Psoas muscle (tissue), 8 donors: ENCODE data around the gene AKAP6. TPM values are rescaled to one million over a fixed set of nuclear protein-coding genes. Genes with fewer than 3 reads are reported as not detected.

Experiments used
- ATAC-seq, 4 donors: fragments of 200-7000 bp; cut with Tn5 transposase; one replicate each; pipeline ENCODE4 v1.9.1; 2020; ENCODE audit warnings: moderate library complexity in 3 of 4, mild to moderate bottlenecking in 2 of 4
- DNase-seq, 2 donors: peaks; one replicate each; pipeline ENCODE4 v3.0.0-alpha.2; 2020
- H3K27ac ChIP-seq: fragments of 200-600 bp; one replicate; pipeline ENCODE4 v1.8.0; 2022
- H3K27me3 ChIP-seq, 3 donors: fragments of 200-600 bp in 1 of 3; one replicate each; pipeline versions ENCODE4 v1.6.1 to v1.8.0; 2013 to 2022; ENCODE audit warnings: low read length in 2 of 3, mild to moderate bottlenecking in 2 of 3, moderate library complexity in 1 of 3; ENCODE audit not compliant: insufficient read depth in 3 of 3
- H3K36me3 ChIP-seq, 2 donors: fragments of 200-600 bp in 1 of 2; one replicate each; pipeline versions ENCODE4 v1.6.1 to v1.8.0; 2013 to 2022; ENCODE audit warnings: low read depth in 1 of 2, mild to moderate bottlenecking in 1 of 2, moderate library complexity in 1 of 2; ENCODE audit not compliant: insufficient read depth in 1 of 2
- H3K4me1 ChIP-seq: fragments of 200-600 bp; one replicate; pipeline ENCODE4 v1.8.0; 2022
- H3K4me3 ChIP-seq: fragments of 200-600 bp; one replicate; pipeline ENCODE4 v1.8.0; 2022; ENCODE audit warnings: mild to moderate bottlenecking
- H3K9me3 ChIP-seq: fragments of 200-600 bp; one replicate; pipeline ENCODE4 v1.8.0; 2022
- CTCF ChIP-seq: fragments of 200-600 bp; IDR thresholded peaks from one replicate; pipeline ENCODE4 v1.8.0; 2022; ENCODE audit warnings: antibody characterized with exemption
- WGBS, 3 donors: extraction: QIAGEN DNeasy Blood & Tissue Kit; methylation state at CpG; one replicate each; pipeline versions ENCODE4 v1.1.6 to v1.1.7; 2013; 5-methylcytosine and 5-hydroxymethylcytosine counted together
- intact Hi-C, 2 donors: fragments of 100-400 bp; cut with DNase I; formaldehyde crosslinking; loops; one replicate each; pipeline versions ENCODE4 v1.11.0 to v1.14.2; 2022
- polyA plus RNA-seq, 3 donors: library from polyadenylated mRNA; stranded (reverse); fragments of 200-250 nt; gene quantifications; one replicate each; pipeline ENCODE4 v1.2.3, GENCODE V29; 2013
- total RNA-seq, 4 donors: library from RNA; stranded (reverse); fragmentation: NEBNext Ultra II Directional in 2 of 4; extraction: Animal tissue kit (Norgen Biotek cat#: 25700) in 2 of 4; gene quantifications; one replicate each; pipeline versions ENCODE4 v1.2.1 to v1.2.4, GENCODE V29; 2021 to 2023
- donor health status: healthy with polysubstance abuse.
- donor health status: DM: no; HTN: no; CAD: no; lungs with moderate emphysema.
- donor health status: Bipolar disorder and iron deficiency.
- donor health status: healthy.
- donor health status: DM: yes; HTN: yes; CAD: no.
- donor health status: DM: no; HTN: no; CAD: no.
- donor health status: DM: no; HTN: no; CAD: no.
- donor health status: DM: yes; HTN: yes; CAD: no.

AKAP6 gene
- total and polyA plus RNA-seq, 7 donors = 9.1 to 173 (median 113) TPM

- Histone ChIP-seq H3K4me1 (no peaks in the 10 kb centered on the region), H3K36me3 (no peaks in the 10 kb centered on the region), H3K4me3 (no peak overlapping the region), H3K27ac (no peak overlapping the region), H3K9me3 (no peaks in the 10 kb centered on the region), H3K27me3 (no peaks in the 10 kb centered on the region)
- intact Hi-C loops = no loop called here
- ATAC-seq (no peak), DNase-seq (no peak)
- 54 to 60% (median 55%) methylated on average over 3 of the region's 3 CpGs for WGBS, 3 donors
- no peak for TF ChIP-seq CTCF
Measured at GRCh38 chr14:32629236-32629635, 300.1 kb downstream of the AKAP6 start.

- Histone ChIP-seq H3K9me3 (no peaks in the 10 kb centered on the region), H3K4me3 (no peak overlapping the region), H3K27me3 (no peaks in the 10 kb centered on the region), H3K4me1 (peaks cover 4% of the 10 kb centered on the region), H3K27ac (no peak overlapping the region), H3K36me3 (no peaks in the 10 kb centered on the region)
- ATAC-seq (no peak), DNase-seq (no peak)
- intact Hi-C loops = no loop called here
- no peak for TF ChIP-seq CTCF
Measured at GRCh38 chr14:32630701-32631100, 301.6 kb downstream of the AKAP6 start.

- intact Hi-C loops = no loop called here
- 85 to 92% (median 88%) methylated on average over 3 of the region's 3 CpGs for WGBS, 3 donors
- Histone ChIP-seq H3K4me3 (no peak overlapping the region), H3K27ac (no peak overlapping the region), H3K27me3 (no peaks in the 10 kb centered on the region), H3K4me1 (peaks cover 4% of the 10 kb centered on the region), H3K36me3 (no peaks in the 10 kb centered on the region), H3K9me3 (no peaks in the 10 kb centered on the region)
- ATAC-seq (peak; percentile 26 to 55 (median 46)), DNase-seq (no peak)
- no peak for TF ChIP-seq CTCF
Measured at GRCh38 chr14:32633224-32633859, 304.2 kb downstream of the AKAP6 start.

GRCh38 chr14:32633930-32634329, 304.8 kb downstream of the AKAP6 start:
- no peak for TF ChIP-seq CTCF
- H3K4me1 ChIP-seq = peaks cover 4% of the 10 kb centered on the region
- no peak overlapping the region for H3K4me3 ChIP-seq
- DNase-seq = no peak
- H3K27me3 ChIP-seq = no peaks in the 10 kb centered on the region
- no peaks in the 10 kb centered on the region for H3K36me3 ChIP-seq
- no peaks in the 10 kb centered on the region for H3K9me3 ChIP-seq
- intact Hi-C loops = no loop called here
- no peak for ATAC-seq
- H3K27ac ChIP-seq = no peak overlapping the region

- Histone ChIP-seq H3K4me3 (peak overlapping the region; percentile 3), H3K27me3 (no peaks in the 10 kb centered on the region), H3K4me1 (peaks cover 4% of the 10 kb centered on the region), H3K27ac (no peak overlapping the region), H3K36me3 (no peaks in the 10 kb centered on the region), H3K9me3 (no peaks in the 10 kb centered on the region)
- no peak for ATAC-seq
- no peak for DNase-seq
- WGBS, 3 donors = 34 to 37% (median 36%) methylated on average over 2 of the region's 2 CpGs
- intact Hi-C loops = no loop called here
- no peak for TF ChIP-seq CTCF
Measured at GRCh38 chr14:32635061-32635719, 306.1 kb downstream of the AKAP6 start.
